Duodenal mucosa (tissue), 2 donors: ENCODE data around the gene DDX1.
"Not testable (repeated sequence)": the region's sequence is repeated elsewhere in the genome, so short reads cannot be mapped to it uniquely, and the experiment has no call there.

Experiments used
- H3K27ac ChIP-seq: one replicate; pipeline ENCODE4 v1.7.0; 2013; ENCODE audit warnings: low read depth, low read length
- H3K27me3 ChIP-seq, 2 donors: one replicate each; pipeline ENCODE4 v1.7.0; 2013; ENCODE audit warnings: low read length in 2 of 2, control low read depth in 1 of 2; ENCODE audit not compliant: insufficient read depth in 2 of 2, control insufficient read depth in 1 of 2
- H3K36me3 ChIP-seq, 2 donors: one replicate each; pipeline ENCODE4 v1.7.0; 2013; ENCODE audit warnings: low read length in 2 of 2, control low read depth in 1 of 2; ENCODE audit not compliant: insufficient read depth in 2 of 2, control insufficient read depth in 1 of 2
- H3K4me1 ChIP-seq, 2 donors: one replicate each; pipeline ENCODE4 v1.7.0; 2013; ENCODE audit warnings: low read length in 2 of 2, control low read depth in 1 of 2; ENCODE audit not compliant: insufficient read depth in 2 of 2, control insufficient read depth in 1 of 2
- H3K4me3 ChIP-seq, 2 donors: one replicate each; pipeline ENCODE4 v1.7.0; 2013; ENCODE audit warnings: low read length in 2 of 2, low read depth in 1 of 2
- H3K9ac ChIP-seq, 2 donors: one replicate each; pipeline ENCODE4 v1.7.0; 2013; ENCODE audit warnings: low read length in 2 of 2, low read depth in 1 of 2
- H3K9me3 ChIP-seq, 2 donors: one replicate each; pipeline ENCODE4 v1.7.0; 2013; ENCODE audit warnings: low read length in 2 of 2, control low read depth in 1 of 2; ENCODE audit not compliant: control insufficient read depth in 1 of 2

DDX1 gene

GRCh38 chr2:15616429-15616828, 24.8 kb downstream of the DDX1 start:
- no peak overlapping the region for H3K4me3 ChIP-seq
- H3K27ac ChIP-seq = no peak overlapping the region
- H3K36me3 ChIP-seq = peaks cover 27 to 49% of the 10 kb centered on the region in 2 donors

GRCh38 chr2:15616850-15617777, 25.4 kb downstream of the DDX1 start:
- no peaks in the 10 kb centered on the region for H3K4me1 ChIP-seq
- H3K4me3 ChIP-seq = no peak overlapping the region
- peaks cover 27 to 55% of the 10 kb centered on the region in 2 donors for H3K36me3 ChIP-seq
- no peak overlapping the region for H3K27ac ChIP-seq
- H3K9me3 ChIP-seq = no peaks in the 10 kb centered on the region
- no peaks in the 10 kb centered on the region for H3K27me3 ChIP-seq
- no peak overlapping the region for H3K9ac ChIP-seq

More at GRCh38 chr2:15616429-15616828, 24.8 kb downstream of the DDX1 start:
- Histone ChIP-seq H3K9ac (no peak overlapping the region), H3K4me1 (no peaks in the 10 kb centered on the region), H3K9me3 (no peaks in the 10 kb centered on the region), H3K27me3 (no peaks in the 10 kb centered on the region)

GRCh38 chr2:15617778-15618448, 26.2 kb downstream of the DDX1 start:
- H3K9ac ChIP-seq = no peak overlapping the region
- no peaks in the 10 kb centered on the region for H3K27me3 ChIP-seq
- peaks cover 27 to 62% of the 10 kb centered on the region in 2 donors for H3K36me3 ChIP-seq
- no peak overlapping the region for H3K27ac ChIP-seq
- no peaks in the 10 kb centered on the region for H3K4me1 ChIP-seq
- H3K4me3 ChIP-seq = no peak overlapping the region
- H3K9me3 ChIP-seq = no peaks in the 10 kb centered on the region

- Histone ChIP-seq H3K9ac (no peak overlapping the region), H3K4me1 (no peaks in the 10 kb centered on the region), H3K27ac (no peak overlapping the region), H3K36me3 (peaks cover 24 to 67% of the 10 kb centered on the region in 2 donors), H3K4me3 (no peak overlapping the region), H3K9me3 (no peaks in the 10 kb centered on the region), H3K27me3 (no peaks in the 10 kb centered on the region)
Observed at GRCh38 chr2:15618449-15618855, 26.8 kb downstream of the DDX1 start.

GRCh38 chr2:15619076-15619475, 27.4 kb downstream of the DDX1 start:
- H3K36me3 ChIP-seq = peaks cover 25 to 73% of the 10 kb centered on the region in 2 donors
- no peaks in the 10 kb centered on the region for H3K9me3 ChIP-seq
- no peak overlapping the region for H3K4me3 ChIP-seq
- no peak overlapping the region for H3K27ac ChIP-seq
- H3K4me1 ChIP-seq = no peaks in the 10 kb centered on the region
- no peak overlapping the region for H3K9ac ChIP-seq
- H3K27me3 ChIP-seq = no peaks in the 10 kb centered on the region

- Histone ChIP-seq H3K9me3 (no peaks in the 10 kb centered on the region), H3K9ac (no peak overlapping the region), H3K4me3 (no peak overlapping the region), H3K36me3 (peaks cover 28 to 77% of the 10 kb centered on the region in 2 donors), H3K4me1 (no peaks in the 10 kb centered on the region), H3K27ac (no peak overlapping the region), H3K27me3 (no peaks in the 10 kb centered on the region)
Observed at GRCh38 chr2:15619510-15619909, 27.8 kb downstream of the DDX1 start.

GRCh38 chr2:15619938-15620337, 28.3 kb downstream of the DDX1 start:
- no peak overlapping the region for H3K27ac ChIP-seq
- H3K9me3 ChIP-seq = no peaks in the 10 kb centered on the region
- no peak overlapping the region for H3K9ac ChIP-seq
- no peaks in the 10 kb centered on the region for H3K27me3 ChIP-seq
- peaks cover 31 to 79% of the 10 kb centered on the region in 2 donors for H3K36me3 ChIP-seq
- no peak overlapping the region for H3K4me3 ChIP-seq
- no peaks in the 10 kb centered on the region for H3K4me1 ChIP-seq

- H3K36me3 ChIP-seq = peaks cover 34 to 79% of the 10 kb centered on the region in 2 donors
- H3K27me3 ChIP-seq = no peaks in the 10 kb centered on the region
- no peak overlapping the region for H3K9ac ChIP-seq
- H3K4me1 ChIP-seq = no peaks in the 10 kb centered on the region
- H3K4me3 ChIP-seq = no peak overlapping the region
- no peak overlapping the region for H3K27ac ChIP-seq
- no peaks in the 10 kb centered on the region for H3K9me3 ChIP-seq
Observed at GRCh38 chr2:15620340-15620739, 28.7 kb downstream of the DDX1 start.

GRCh38 chr2:15620857-15621471, 29.3 kb downstream of the DDX1 start:
- H3K27me3 ChIP-seq = no peaks in the 10 kb centered on the region
- H3K9me3 ChIP-seq = no peaks in the 10 kb centered on the region
- H3K4me3 ChIP-seq = no peak overlapping the region
- H3K27ac ChIP-seq = no peak overlapping the region
- no peak overlapping the region for H3K9ac ChIP-seq
- no peaks in the 10 kb centered on the region for H3K4me1 ChIP-seq
- H3K36me3 ChIP-seq = peaks cover 38 to 81% of the 10 kb centered on the region in 2 donors

GRCh38 chr2:15621472-15621870, 29.8 kb downstream of the DDX1 start:
- not testable (repeated sequence) for H3K27me3 ChIP-seq, H3K4me1 ChIP-seq, H3K27ac ChIP-seq, H3K4me3 ChIP-seq, H3K9me3 ChIP-seq, H3K9ac ChIP-seq
- H3K36me3 ChIP-seq = peaks cover 43 to 81% of the 10 kb centered on the region in 2 donors
